ENCODE data around the gene ADGRB2.

ADGRB2 gene

GRCh38 chr1:31694964-31695313, 69.2 kb downstream of the ADGRB2 start:
- no peak for DNase-seq
- Mint-ChIP-seq H3K4me3 (no peak overlapping the region), H3K9me3 (no peaks in the 10 kb centered on the region), H3K36me3 (ENCODE audit: insufficient read depth) (no peaks in the 10 kb centered on the region), H3K27me3 (peaks cover 2 to 4% of the 10 kb centered on the region in 2 donors), H3K27ac (no peak overlapping the region), H3K4me1 (ENCODE audit: low read depth in 2 of 2) (peaks cover 15 to 17% of the 10 kb centered on the region in 2 donors)
- no peak for ATAC-seq (replicated peaks)

- Mint-ChIP-seq H3K9me3 (no peaks in the 10 kb centered on the region), H3K27me3 (peaks cover 8 to 10% of the 10 kb centered on the region in 2 donors), H3K4me1 (ENCODE audit: low read depth in 2 of 2) (peaks cover 8 to 11% of the 10 kb centered on the region in 2 donors), H3K27ac (no peak overlapping the region), H3K4me3 (no peak overlapping the region), H3K36me3 (ENCODE audit: insufficient read depth) (no peaks in the 10 kb centered on the region)
- ATAC-seq (replicated peaks): no peak
- DNase-seq: no peak
These were observed 69.8 kb downstream of the ADGRB2 start for GRCh38 chr1:31694069-31694963.

- Mint-ChIP-seq H3K27me3 (peaks cover 15 to 21% of the 10 kb centered on the region in 2 donors), H3K27ac (no peak overlapping the region), H3K9me3 (no peaks in the 10 kb centered on the region), H3K36me3 (ENCODE audit: insufficient read depth) (no peaks in the 10 kb centered on the region), H3K4me3 (no peak overlapping the region), H3K4me1 (ENCODE audit: low read depth in 2 of 2) (peaks cover 0 to 3% of the 10 kb centered on the region in 2 donors)
- no peak for ATAC-seq (replicated peaks)
- no peak for DNase-seq
These were observed 70.9 kb downstream of the ADGRB2 start for GRCh38 chr1:31693231-31693630.

GRCh38 chr1:31691951-31692350, 72.2 kb downstream of the ADGRB2 start:
- DNase-seq (no peak), ATAC-seq (replicated peaks) (no peak)
- H3K4me1 Mint-ChIP-seq (ENCODE audit: low read depth in 2 of 2): no peaks in the 10 kb centered on the region
- H3K4me3 Mint-ChIP-seq: no peak overlapping the region
- H3K27ac Mint-ChIP-seq: peak overlapping the region in 1 of 2 donors; percentile 59
- H3K27me3 Mint-ChIP-seq: peaks cover 19 to 34% of the 10 kb centered on the region in 2 donors
- H3K9me3 Mint-ChIP-seq: no peaks in the 10 kb centered on the region
- no peaks in the 10 kb centered on the region for H3K36me3 Mint-ChIP-seq (ENCODE audit: insufficient read depth)

GRCh38 chr1:31691446-31691845, 72.7 kb downstream of the ADGRB2 start:
- H3K36me3 Mint-ChIP-seq (ENCODE audit: insufficient read depth): no peaks in the 10 kb centered on the region

GRCh38 chr1:31690921-31691320, 73.2 kb downstream of the ADGRB2 start:
- Mint-ChIP-seq H3K4me3 (no peak overlapping the region), H3K4me1 (ENCODE audit: low read depth in 2 of 2) (no peaks in the 10 kb centered on the region), H3K36me3 (ENCODE audit: insufficient read depth) (no peaks in the 10 kb centered on the region), H3K27me3 (peaks cover 29 to 44% of the 10 kb centered on the region in 2 donors), H3K27ac (no peak overlapping the region), H3K9me3 (no peaks in the 10 kb centered on the region)
- ATAC-seq (replicated peaks) (no peak), DNase-seq (no peak)

More at GRCh38 chr1:31691446-31691845, 72.7 kb downstream of the ADGRB2 start:
- Mint-ChIP-seq H3K27me3 (peaks cover 24 to 39% of the 10 kb centered on the region in 2 donors), H3K4me1 (ENCODE audit: low read depth in 2 of 2) (no peaks in the 10 kb centered on the region), H3K4me3 (no peak overlapping the region), H3K27ac (peak overlapping the region in 1 of 2 donors; percentile 59), H3K9me3 (no peaks in the 10 kb centered on the region)
- ATAC-seq (replicated peaks) (no peak), DNase-seq (no peak)

- H3K9me3 Mint-ChIP-seq: no peaks in the 10 kb centered on the region
- ATAC-seq (replicated peaks): no peak
- DNase-seq: no peak
- no peak overlapping the region for H3K27ac Mint-ChIP-seq
- no peaks in the 10 kb centered on the region for H3K36me3 Mint-ChIP-seq (ENCODE audit: insufficient read depth)
- no peak overlapping the region for H3K4me3 Mint-ChIP-seq
- H3K4me1 Mint-ChIP-seq (ENCODE audit: low read depth in 2 of 2): no peaks in the 10 kb centered on the region
- H3K27me3 Mint-ChIP-seq: peaks cover 39 to 55% of the 10 kb centered on the region in 2 donors
These were observed 74.3 kb downstream of the ADGRB2 start for GRCh38 chr1:31689854-31690253.

- Mint-ChIP-seq H3K9me3 (no peaks in the 10 kb centered on the region), H3K27me3 (peaks cover 43 to 59% of the 10 kb centered on the region in 2 donors), H3K4me1 (ENCODE audit: low read depth in 2 of 2) (no peaks in the 10 kb centered on the region)
These were observed 74.8 kb downstream of the ADGRB2 start for GRCh38 chr1:31689379-31689778.

GRCh38 chr1:31688233-31688918, 75.8 kb downstream of the ADGRB2 start:
- Mint-ChIP-seq H3K36me3 (ENCODE audit: insufficient read depth) (no peaks in the 10 kb centered on the region), H3K9me3 (no peaks in the 10 kb centered on the region), H3K4me3 (no peak overlapping the region), H3K4me1 (ENCODE audit: low read depth in 2 of 2) (no peaks in the 10 kb centered on the region), H3K27me3 (peaks cover 44 to 70% of the 10 kb centered on the region in 2 donors), H3K27ac (no peak overlapping the region)
- ATAC-seq (replicated peaks) (no peak), DNase-seq (no peak)

More at GRCh38 chr1:31689379-31689778, 74.8 kb downstream of the ADGRB2 start:
- no peak for ATAC-seq (replicated peaks)
- no peaks in the 10 kb centered on the region for H3K36me3 Mint-ChIP-seq (ENCODE audit: insufficient read depth)
- no peak for DNase-seq
- H3K4me3 Mint-ChIP-seq: no peak overlapping the region
- no peak overlapping the region for H3K27ac Mint-ChIP-seq

GRCh38 chr1:31687601-31688000, 76.5 kb downstream of the ADGRB2 start:
- Mint-ChIP-seq H3K27me3 (peaks cover 44 to 77% of the 10 kb centered on the region in 2 donors), H3K27ac (no peak overlapping the region), H3K4me3 (no peak overlapping the region), H3K36me3 (ENCODE audit: insufficient read depth) (no peaks in the 10 kb centered on the region), H3K9me3 (no peaks in the 10 kb centered on the region), H3K4me1 (ENCODE audit: low read depth in 2 of 2) (no peaks in the 10 kb centered on the region)
- ATAC-seq (replicated peaks) (no peak), DNase-seq (no peak)

- Mint-ChIP-seq H3K27me3 (peaks cover 44 to 90% of the 10 kb centered on the region in 2 donors), H3K4me1 (ENCODE audit: low read depth in 2 of 2) (no peaks in the 10 kb centered on the region), H3K9me3 (no peaks in the 10 kb centered on the region), H3K36me3 (ENCODE audit: insufficient read depth) (no peaks in the 10 kb centered on the region), H3K27ac (no peak overlapping the region), H3K4me3 (no peak overlapping the region)
- no peak for ATAC-seq (replicated peaks)
- no peak for DNase-seq
These were observed 78.3 kb downstream of the ADGRB2 start for GRCh38 chr1:31685795-31686194.

- DNase-seq (no peak), ATAC-seq (replicated peaks) (peak; percentile 29)
- Mint-ChIP-seq H3K9me3 (no peaks in the 10 kb centered on the region), H3K27ac (no peak overlapping the region), H3K36me3 (ENCODE audit: insufficient read depth) (no peaks in the 10 kb centered on the region), H3K4me1 (ENCODE audit: low read depth in 2 of 2) (no peaks in the 10 kb centered on the region), H3K27me3 (peaks cover 33 to 86% of the 10 kb centered on the region in 2 donors), H3K4me3 (no peak overlapping the region)
These were observed 80.1 kb downstream of the ADGRB2 start for GRCh38 chr1:31683997-31684396.

GRCh38 chr1:31681415-31681814, 82.7 kb downstream of the ADGRB2 start:
- no peak overlapping the region for H3K27ac Mint-ChIP-seq
- DNase-seq: no peak
- H3K9me3 Mint-ChIP-seq: no peaks in the 10 kb centered on the region
- H3K4me3 Mint-ChIP-seq: no peak overlapping the region
- no peak for ATAC-seq (replicated peaks)
- no peaks in the 10 kb centered on the region for H3K36me3 Mint-ChIP-seq (ENCODE audit: insufficient read depth)
- H3K27me3 Mint-ChIP-seq: peaks cover 19 to 69% of the 10 kb centered on the region in 2 donors
- no peaks in the 10 kb centered on the region for H3K4me1 Mint-ChIP-seq (ENCODE audit: low read depth in 2 of 2)

All from effector memory CD8-positive, alpha-beta T cell (primary cell).